C4-2B (cell line): ENCODE data around the gene COL13A1.

ENCODE experiments used
- H3K27ac ChIP-seq: fragments of 450-650 bp; 2 replicates; pipeline ENCODE4 v1.5.1; 2017
- CTCF ChIP-seq: fragments of 450-650 bp; conservative IDR thresholded peaks from 2 replicates; pipeline ENCODE4 v1.5.1; 2017; ENCODE audit warnings: mild to moderate bottlenecking
- ZFX ChIP-seq: fragments of 450-650 bp; IDR thresholded peaks from 2 replicates; pipeline ENCODE4 v1.6.1; 2017

COL13A1 gene

GRCh38 chr10:69955211-69955805 lies 153.6 kb downstream of the COL13A1 start:
- TF ChIP-seq CTCF (no peak), ZFX (no peak)
- H3K27ac ChIP-seq, result no peak overlapping the region

GRCh38 chr10:69955897-69956740 lies 154.4 kb downstream of the COL13A1 start:
- no peak overlapping the region for H3K27ac ChIP-seq
- no peak for TF ChIP-seq CTCF
- TF ChIP-seq ZFX, result no peak

- TF ChIP-seq CTCF, result no peak
- no peak for TF ChIP-seq ZFX
- no peak overlapping the region for H3K27ac ChIP-seq
Observed at GRCh38 chr10:69956741-69957230, 155.1 kb downstream of the COL13A1 start.

- H3K27ac ChIP-seq, result no peak overlapping the region
- TF ChIP-seq ZFX (no peak), CTCF (no peak)
Observed at GRCh38 chr10:69957241-69957885, 155.7 kb downstream of the COL13A1 start.

- H3K27ac ChIP-seq, result no peak overlapping the region
- TF ChIP-seq CTCF, result peak; percentile 95
- TF ChIP-seq ZFX, result no peak
Observed at GRCh38 chr10:69957886-69958555, 156.3 kb downstream of the COL13A1 start.

GRCh38 chr10:69958556-69958902 lies 156.8 kb downstream of the COL13A1 start:
- TF ChIP-seq ZFX (no peak), CTCF (peak; percentile 67)
- no peak overlapping the region for H3K27ac ChIP-seq
